Adrenal gland (tissue), 5 donors: ENCODE results near the gene TMEM174.

ENCODE experiments used
- CTCF ChIP-seq, 6 experiments: fragments of 450-650 bp in 4 of 6; fragments of 200-600 bp in 2 of 6; sonication (generic) in 1 of 6; IDR thresholded peaks; 1 replicate in 5 of 6; 2 replicates in 1 of 6; pipeline versions ENCODE4 v1.5.1 to v1.8.0; 2016 to 2021; ENCODE audit warnings: antibody characterized with exemption in 6 of 6, mild to moderate bottlenecking in 2 of 6, moderate library complexity in 1 of 6
- POLR2A ChIP-seq, 2 donors: fragments of 450-650 bp; IDR thresholded peaks; one replicate each; pipeline ENCODE4 v1.6.1; 2017; ENCODE audit warnings: antibody characterized with exemption in 2 of 2, mild to moderate bottlenecking in 2 of 2, moderate library complexity in 1 of 2
- donor health status: DM: no; HTN: no; CAD: no.

GRCh38 chr5:73140801-73141200, 32.2 kb upstream of the TMEM174 start:
- TF ChIP-seq CTCF (IDR thresholded peaks at IDR 0.05) (no peak), POLR2A (IDR thresholded peaks at IDR 0.05) (no peak)
